ENCODE data around the gene OLFML2A. TPM values are rescaled to one million over a fixed set of nuclear protein-coding genes. Genes with fewer than 3 reads are reported as not detected.

The OLFML2A gene
- total RNA-seq, 1 donor from 2014 or later = 469 TPM

DNA sequence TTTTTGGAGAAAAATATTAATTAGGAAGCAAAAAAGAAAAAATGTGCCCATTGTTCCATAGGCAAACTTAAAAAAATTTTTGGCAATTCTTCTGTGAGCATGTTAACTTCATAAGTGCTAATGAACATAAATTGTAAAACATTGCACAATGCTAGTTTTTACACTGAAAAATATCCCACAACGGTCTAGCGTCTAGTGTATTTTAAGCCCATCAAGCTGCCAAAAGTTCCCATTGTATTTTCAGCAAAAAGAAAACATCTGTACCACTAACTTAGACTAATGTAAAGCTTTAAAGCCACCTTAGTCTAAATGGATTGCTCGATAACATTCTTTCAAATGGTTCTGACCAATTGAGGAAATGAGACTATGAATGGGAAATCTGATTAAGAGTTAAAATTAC is 8.6 kb upstream of the OLFML2A start:
- H3K27me3 Mint-ChIP-seq (ENCODE audit: low read depth) = peaks cover 43% of the 10 kb centered on the region
- H3K27ac Mint-ChIP-seq (ENCODE audit: unreplicated experiment) = no peak overlapping the region
- no peak overlapping the region for H3K4me3 Mint-ChIP-seq (ENCODE audit: unreplicated experiment)
- peaks cover 28% of the 10 kb centered on the region for H3K4me1 Mint-ChIP-seq (ENCODE audit: low read depth)
- no peak for DNase-seq (ENCODE audit: low spot score)
- TF ChIP-seq, protein P1, sequence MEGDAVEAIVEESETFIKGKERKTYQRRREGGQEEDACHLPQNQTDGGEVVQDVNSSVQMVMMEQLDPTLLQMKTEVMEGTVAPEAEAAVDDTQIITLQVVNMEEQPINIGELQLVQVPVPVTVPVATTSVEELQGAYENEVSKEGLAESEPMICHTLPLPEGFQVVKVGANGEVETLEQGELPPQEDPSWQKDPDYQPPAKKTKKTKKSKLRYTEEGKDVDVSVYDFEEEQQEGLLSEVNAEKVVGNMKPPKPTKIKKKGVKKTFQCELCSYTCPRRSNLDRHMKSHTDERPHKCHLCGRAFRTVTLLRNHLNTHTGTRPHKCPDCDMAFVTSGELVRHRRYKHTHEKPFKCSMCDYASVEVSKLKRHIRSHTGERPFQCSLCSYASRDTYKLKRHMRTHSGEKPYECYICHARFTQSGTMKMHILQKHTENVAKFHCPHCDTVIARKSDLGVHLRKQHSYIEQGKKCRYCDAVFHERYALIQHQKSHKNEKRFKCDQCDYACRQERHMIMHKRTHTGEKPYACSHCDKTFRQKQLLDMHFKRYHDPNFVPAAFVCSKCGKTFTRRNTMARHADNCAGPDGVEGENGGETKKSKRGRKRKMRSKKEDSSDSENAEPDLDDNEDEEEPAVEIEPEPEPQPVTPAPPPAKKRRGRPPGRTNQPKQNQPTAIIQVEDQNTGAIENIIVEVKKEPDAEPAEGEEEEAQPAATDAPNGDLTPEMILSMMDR (IDR thresholded peaks at IDR 0.05) = no peak
- H3K9me3 Mint-ChIP-seq (ENCODE audit: low read depth) = no peaks in the 10 kb centered on the region
- peaks cover 3% of the 10 kb centered on the region for H3K36me3 Mint-ChIP-seq (ENCODE audit: low read depth)

DNA sequence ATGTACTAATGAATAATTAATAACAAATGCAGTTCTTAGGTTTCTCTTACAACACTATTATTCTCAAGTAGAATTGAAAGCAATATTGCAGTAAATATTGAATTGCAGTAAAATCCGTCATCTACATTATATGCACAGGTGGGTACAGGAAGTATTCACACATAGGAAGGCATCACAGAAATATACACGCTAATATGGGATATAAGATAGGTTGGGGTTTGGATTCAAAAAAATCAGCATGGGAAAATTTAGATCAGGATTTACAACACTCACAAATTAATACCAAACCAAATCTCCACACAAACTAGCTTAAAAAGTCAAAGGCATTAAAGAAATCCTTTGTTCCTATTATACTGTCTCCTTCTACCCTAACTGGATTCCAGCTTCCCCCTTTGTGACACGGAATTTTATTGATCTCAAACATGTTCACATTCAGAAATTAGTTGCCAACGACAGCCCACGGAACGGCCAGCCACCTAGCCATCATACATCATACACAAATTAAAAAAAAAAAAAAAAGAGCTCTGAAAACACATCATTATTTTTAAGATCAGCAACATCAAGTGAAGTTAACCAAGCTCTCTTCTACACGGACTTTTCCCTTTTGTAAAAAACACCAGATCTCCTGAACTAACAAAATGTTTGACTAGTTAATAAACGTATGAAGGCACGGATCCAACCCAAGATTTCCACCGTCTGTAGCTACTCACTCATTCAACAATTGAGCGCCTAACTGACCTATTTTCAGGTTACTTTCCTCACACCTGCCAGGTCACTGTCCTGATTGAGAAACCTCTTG is 8.0 kb upstream of the OLFML2A start:
- TF ChIP-seq, protein P1 (IDR thresholded peaks at IDR 0.05) = no peak
- Mint-ChIP-seq H3K27me3 (ENCODE audit: low read depth) (peaks cover 43% of the 10 kb centered on the region), H3K36me3 (ENCODE audit: low read depth) (peaks cover 3% of the 10 kb centered on the region), H3K4me3 (ENCODE audit: unreplicated experiment) (peak overlapping the region; percentile 76), H3K9me3 (ENCODE audit: low read depth) (no peaks in the 10 kb centered on the region), H3K4me1 (ENCODE audit: low read depth) (peaks cover 28% of the 10 kb centered on the region), H3K27ac (ENCODE audit: unreplicated experiment) (no peak overlapping the region)
- no peak for DNase-seq (ENCODE audit: low spot score)

DNA sequence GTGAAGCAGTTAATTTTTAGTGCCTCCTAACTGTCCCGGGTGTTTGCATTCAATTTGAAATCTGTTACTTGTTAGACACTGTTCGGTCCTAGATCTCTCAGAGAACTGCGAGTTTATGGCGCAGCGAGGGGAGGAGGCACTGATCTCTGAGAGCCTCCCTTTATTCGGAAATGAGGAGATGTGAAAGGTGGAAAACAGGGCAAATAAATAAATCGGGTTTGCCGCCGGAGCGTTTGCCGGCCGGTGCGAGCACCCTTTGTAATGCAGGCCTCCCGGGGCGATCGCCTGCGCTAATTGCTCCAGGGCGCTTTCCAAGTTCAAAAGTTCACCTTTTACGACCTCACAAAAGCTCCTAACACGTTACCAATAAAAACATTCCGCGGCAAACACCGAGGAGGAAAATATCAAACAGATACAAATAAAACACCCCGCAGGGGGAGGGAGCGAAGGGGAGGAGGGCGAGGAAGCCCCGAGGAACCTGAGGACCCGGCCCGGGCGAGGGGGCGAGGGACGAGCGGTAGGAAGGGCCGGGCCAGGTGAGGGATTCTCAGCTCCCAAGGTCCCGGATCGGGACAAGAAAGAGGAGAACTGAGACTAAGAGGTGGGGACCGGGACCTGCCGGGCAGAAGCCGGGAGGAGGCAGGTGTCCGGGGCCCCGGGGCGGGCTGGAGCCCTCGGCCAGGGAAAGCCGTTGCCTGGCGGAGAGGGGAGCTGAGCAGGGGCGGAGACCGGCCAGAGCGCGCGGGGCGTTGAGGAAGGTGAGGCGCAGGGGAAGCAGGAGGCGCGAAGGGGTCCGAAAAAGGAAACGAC is 7.2 kb upstream of the OLFML2A start:
- H3K27me3 Mint-ChIP-seq (ENCODE audit: low read depth) = peaks cover 39% of the 10 kb centered on the region
- H3K27ac Mint-ChIP-seq (ENCODE audit: unreplicated experiment) = no peak overlapping the region
- peak overlapping the region; percentile 76 for H3K4me3 Mint-ChIP-seq (ENCODE audit: unreplicated experiment)
- H3K4me1 Mint-ChIP-seq (ENCODE audit: low read depth) = peaks cover 34% of the 10 kb centered on the region
- TF ChIP-seq, protein P1 (IDR thresholded peaks at IDR 0.05) = no peak
- no peak for DNase-seq (ENCODE audit: low spot score)
- H3K36me3 Mint-ChIP-seq (ENCODE audit: low read depth) = peaks cover 3% of the 10 kb centered on the region
- no peaks in the 10 kb centered on the region for H3K9me3 Mint-ChIP-seq (ENCODE audit: low read depth)

DNA sequence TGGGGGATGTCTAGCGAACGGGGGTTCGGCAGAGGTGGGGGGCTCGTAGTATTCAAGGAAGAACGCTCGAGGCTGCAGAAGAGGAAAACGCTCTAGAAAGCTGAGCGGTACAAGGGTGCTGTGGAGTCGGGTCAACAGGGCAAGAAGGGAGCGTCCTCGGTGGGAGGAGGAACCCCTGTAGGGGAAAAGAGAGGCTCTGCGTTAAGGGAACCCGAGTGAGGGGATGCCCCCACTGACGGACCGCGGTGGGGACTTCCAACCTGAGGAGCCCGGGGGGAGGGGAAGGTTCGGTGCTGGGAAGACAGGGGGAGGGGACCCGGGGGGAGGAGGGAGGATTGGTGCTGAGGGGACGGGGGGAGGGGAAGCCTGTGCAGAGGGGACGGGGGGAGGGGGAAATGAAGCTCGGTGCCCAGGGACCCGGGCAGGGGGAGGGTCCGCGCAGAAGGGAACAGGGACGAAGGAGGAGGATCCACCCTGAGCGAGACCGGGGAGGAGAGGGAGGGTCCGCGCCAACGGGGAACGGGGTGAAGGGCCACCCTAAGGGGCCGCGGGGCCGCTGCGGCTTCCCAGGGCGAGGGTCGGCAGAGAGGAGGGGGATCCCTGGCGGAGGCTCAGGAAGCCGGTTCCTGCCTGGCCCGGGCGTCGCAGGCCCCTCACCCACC is 6.4 kb upstream of the OLFML2A start:
- no peaks in the 10 kb centered on the region for H3K9me3 Mint-ChIP-seq (ENCODE audit: low read depth)
- H3K4me1 Mint-ChIP-seq (ENCODE audit: low read depth) = peaks cover 34% of the 10 kb centered on the region
- no peak for DNase-seq (ENCODE audit: low spot score)
- TF ChIP-seq, protein P1 (IDR thresholded peaks at IDR 0.05) = no peak
- peaks cover 39% of the 10 kb centered on the region for H3K27me3 Mint-ChIP-seq (ENCODE audit: low read depth)
- H3K27ac Mint-ChIP-seq (ENCODE audit: unreplicated experiment) = no peak overlapping the region
- H3K4me3 Mint-ChIP-seq (ENCODE audit: unreplicated experiment) = peak overlapping the region; percentile 76
- peaks cover 3% of the 10 kb centered on the region for H3K36me3 Mint-ChIP-seq (ENCODE audit: low read depth)

Data from chondrocyte (in vitro differentiated cells).